GM18499 (cell line): Measurements from ENCODE around the gene IARS1.
A peak's percentile ranks its signal among the peaks of the same experiment; 100 is the strongest.

Experiments used
- ATAC-seq: cut with Tn5 transposase; IDR thresholded peaks from one replicate; pipeline ENCODE4 v1.9.1; 2021; ENCODE audit warnings: moderate number of reproducible peaks; ENCODE audit not compliant: insufficient read depth, unreplicated experiment

IARS1 gene

DNA sequence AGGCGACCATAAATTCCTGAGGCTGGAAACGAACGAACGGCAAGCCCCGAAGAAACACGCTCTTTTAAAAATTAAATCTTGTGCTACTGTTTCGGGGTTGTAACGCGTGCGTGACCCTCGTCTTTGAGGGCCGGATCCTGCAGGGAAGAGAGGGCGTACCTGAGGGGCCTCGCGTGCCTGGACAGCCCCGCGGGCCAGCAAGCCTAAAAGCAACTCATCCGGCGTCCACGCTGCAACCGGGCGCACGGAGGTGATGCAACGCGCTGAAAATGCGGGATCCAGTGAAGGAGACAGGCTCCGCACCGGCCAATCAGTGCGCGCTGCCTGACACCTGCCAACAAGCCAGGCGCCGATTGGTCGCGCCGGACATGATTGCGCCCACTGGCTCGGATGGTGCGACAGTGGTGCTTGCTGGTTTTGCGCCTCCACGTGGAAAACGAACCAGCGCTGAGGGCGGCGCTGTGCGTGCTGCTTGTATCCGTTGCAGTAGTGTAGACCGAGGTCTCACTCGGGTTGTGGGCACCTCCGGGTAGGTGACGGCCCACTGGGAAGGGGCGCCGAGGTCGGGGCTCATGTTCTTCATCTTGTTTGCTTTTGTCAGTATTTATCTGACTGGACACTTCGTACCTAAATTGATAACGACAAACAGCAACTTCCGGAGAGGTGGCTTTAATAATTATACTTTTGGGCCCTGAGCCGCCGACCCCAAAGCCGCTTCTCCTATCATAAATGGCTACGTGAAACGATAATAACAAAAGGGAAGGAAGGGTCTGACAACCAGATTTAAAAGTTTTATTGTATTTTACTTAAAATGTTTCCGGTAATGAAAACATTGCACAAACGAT is at the start of gene IARS1:
IARS1 (minus strand) TSS at position 246 of the 845 bp plus-strand sequence. CDS start 4,278 bp downstream, outside the sequence.
- ATAC-seq = peak; percentile 81

DNA sequence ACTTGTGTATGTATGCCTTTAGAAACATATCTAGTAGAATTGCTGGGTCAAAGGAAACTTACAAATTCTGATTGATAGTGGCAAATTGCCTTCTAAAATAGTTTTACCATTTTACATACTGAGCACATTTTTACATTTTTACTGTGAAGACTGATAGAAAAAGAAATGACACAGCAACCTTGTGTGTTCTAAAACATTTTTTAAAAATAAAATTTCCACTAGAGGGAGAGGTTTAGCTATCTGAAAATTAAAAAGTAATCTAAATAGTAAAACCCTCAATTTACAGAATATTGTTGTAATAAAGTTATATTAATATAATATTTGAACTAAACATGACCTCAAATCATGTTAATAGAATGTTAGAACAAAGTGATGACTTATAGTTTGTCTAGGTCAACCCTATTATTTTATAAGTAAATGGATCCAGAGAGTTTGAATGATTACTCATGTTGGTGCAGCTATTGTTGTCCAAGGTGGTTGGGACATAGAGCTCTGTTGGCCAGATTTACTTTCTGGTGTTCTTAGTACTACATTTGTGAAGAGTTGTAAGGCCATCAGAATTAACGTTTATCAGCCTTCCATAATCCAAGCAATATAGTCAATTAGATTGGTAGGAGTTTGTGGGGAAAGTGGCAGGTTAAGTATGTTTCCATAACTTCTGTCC is 49.5 kb upstream of the IARS1 start:
- no peak for ATAC-seq

DNA sequence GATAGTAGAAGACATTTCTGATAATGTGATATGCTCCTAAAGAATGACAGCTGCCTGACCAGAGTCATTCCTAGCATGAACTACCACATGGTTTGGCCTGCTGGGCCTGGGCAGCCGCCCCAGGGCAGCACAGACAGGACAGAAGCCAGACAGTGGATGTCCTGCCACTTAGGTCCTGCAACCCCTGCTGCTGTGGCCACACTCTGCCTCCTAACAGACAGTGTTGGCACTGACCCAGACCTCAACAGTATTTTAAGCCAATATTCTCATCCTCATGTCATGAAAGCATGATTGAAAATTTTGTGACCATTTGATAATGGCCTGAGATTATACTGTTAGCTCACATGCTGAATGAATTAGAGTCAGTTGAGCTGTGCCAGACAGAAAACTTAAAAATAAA is 48.1 kb upstream of the IARS1 start:
- ATAC-seq = no peak

DNA sequence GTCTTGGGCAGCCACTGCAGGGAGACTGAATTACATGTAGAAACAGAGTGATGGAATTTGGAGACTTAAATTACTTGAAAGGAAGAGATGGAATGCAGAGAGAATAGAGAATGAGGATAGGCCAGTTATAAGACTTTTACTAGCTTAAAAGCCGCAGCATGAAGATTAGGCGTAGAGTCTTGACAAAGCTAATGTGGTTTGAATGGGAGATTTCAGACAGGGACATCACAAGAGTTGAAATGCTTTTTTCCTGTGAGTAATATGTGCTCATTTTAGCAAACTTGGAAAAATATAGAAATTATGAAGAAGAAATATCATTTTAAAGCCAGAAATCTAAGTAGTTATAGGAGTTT is 39.8 kb upstream of the IARS1 start:
- ATAC-seq = no peak

DNA sequence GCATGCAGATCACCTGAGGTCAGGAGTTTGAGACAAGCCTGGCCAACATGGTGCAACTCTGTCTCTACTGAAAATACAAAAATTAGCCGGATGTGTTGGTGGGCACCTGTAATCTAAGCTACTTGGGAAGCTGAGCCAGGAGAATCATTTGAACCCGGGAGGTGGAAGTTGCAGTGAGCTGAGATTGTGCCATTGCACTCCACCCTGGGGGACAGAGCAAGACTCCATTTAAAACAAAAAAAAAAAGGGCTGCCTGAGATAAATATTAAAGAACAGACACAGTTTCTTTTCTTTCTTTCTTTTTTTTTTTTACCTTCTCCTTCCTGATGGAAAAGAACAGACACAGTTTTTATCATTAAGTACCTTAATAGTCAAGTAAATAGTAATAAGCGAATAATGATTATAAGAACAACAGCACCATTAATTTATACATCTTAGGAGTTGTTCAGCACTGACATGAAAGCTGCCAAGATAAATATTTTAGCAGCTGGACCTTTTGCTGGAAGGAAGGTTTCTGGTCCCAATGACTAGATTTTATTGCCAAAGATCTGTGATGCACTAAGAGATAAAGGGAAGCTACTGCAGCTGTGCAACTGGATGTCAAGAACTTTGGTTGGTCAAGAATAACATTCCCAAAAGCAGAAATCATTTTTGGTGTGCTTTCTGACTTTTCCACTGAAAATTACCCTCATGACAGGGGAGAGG is 39.2 kb upstream of the IARS1 start:
- ATAC-seq = no peak

DNA sequence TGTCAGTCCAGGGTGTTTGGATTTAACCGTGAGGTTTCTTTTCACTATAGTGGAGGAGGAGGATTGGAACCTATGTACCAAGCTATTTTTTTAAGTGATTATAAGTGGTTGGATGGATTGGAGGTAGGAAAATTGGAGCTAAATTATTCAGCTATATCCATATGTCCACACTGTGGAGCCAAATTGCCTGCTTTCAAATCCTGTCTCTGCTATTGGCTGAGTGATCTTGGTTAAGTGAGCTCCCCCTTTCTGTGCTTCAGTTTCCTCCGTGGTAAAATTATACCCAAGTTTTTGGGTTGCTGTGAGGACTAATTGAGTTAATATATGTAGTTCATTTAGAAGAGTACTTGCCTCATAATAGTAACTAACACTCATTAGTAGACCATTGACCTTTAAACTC is 34.7 kb upstream of the IARS1 start:
- no peak for ATAC-seq

DNA sequence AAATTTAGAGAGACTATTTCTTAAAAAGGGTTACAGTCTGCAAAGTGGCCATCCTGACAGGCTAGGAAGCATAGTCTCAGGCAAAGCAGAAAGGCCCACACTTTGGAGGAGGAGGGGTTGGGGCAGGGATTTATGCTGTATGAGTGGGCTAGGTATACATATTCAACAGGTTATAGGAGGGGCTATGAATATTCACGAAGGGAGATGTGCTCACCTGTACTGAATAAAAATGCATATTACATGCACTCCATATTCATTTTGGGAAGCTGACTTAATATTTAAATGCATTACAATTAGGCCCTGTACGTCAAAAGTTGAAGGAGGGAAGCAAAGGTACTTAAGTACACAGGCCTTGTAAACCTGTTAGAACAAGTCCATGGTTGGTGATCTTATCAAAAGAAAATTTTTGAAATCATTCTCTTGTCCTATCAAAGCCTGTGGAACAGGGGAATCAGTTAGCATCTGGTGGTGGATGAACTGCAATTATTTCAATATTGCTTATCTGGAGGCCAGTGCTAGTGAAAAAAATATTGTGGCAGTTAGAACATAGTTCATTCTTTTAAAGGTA is 33.9 kb upstream of the IARS1 start:
- no peak for ATAC-seq

DNA sequence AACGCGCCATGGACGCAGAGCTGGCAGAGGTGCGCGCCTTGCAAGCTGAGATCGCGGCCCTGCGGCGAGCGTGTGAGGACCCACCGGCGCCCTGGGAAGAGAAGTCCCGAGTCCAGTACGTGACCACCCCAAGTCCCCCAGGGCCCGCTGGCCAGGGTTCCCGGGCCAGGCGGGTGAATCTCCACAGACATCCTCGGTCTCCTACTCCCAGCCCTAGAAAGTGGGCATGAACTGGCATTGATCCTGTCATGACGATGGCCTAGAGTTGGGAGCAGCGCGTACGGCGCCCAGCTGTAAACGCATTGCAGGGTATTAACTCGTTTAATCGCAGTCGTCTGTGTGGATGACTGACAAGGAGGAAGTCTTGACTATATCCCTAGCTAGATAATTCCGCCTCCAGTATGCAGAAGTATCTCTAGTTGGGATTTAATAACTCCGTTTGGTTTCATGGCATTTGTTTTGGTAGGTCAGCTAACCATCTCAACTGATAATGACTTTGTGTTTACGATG is 32.5 kb upstream of the IARS1 start:
- ATAC-seq = no peak

DNA sequence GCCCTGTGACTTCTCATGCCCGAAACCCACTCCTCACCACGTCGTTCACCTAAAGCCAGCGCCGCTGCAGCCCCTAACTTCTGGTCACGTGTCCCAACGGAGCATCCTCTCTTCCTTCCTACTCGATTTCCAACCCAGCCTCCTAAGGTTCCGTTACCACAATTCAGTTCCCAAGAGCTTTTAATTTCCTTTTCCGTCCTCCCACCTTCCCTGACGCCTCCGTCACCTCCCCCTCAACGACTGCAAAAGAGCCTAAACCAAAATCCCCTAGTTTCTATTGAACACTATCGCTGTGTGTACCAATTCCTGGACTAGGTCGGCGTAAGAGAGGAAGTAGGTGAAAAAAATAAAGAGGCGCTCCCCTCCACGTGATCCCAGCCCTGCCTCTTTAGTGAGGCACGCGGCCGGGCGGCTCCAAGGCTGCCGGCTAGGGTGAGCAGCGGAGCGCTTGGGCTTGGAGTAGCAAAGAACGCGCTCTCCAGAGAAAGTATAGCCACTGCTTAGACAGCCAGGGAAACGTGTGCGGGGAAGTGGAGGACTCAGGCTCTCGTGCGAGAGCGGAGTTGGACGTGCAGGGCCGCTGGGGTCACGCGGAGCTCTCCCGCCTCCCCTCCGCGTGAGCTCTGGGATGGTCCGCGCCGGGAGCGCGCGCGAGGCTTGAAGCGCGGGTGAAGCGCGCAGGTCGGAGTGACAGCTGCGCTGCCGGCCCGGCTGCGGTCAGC is 31.9 kb upstream of the IARS1 start, which contains the start of the genes CENPP and NOL8:
CENPP (plus strand) TSS at position 685 of the 722 bp plus-strand sequence.
NOL8 (minus strand) TSS at position 82 of the 722 bp plus-strand sequence. CDS start 1,189 bp downstream, outside the sequence.
- ATAC-seq = peak; percentile 78

DNA sequence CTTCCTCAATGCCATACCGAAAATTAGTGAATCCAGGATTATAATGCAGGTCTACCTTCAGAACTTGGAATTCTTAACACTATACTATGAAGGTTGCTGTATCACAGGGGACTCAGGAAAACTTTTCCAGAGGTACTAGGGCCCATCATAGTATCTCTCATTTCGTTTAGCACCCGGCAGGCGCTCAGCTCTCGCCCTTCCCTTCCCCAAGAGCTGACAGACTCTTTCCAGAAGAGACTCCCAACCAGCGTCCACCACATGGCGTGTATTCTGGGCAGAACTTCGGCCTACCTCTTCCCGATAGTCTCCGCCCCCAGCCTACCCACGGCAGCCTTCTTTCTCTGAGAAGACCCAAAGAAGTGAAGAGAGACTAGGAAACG is 31.4 kb upstream of the IARS1 start:
- ATAC-seq = no peak

DNA sequence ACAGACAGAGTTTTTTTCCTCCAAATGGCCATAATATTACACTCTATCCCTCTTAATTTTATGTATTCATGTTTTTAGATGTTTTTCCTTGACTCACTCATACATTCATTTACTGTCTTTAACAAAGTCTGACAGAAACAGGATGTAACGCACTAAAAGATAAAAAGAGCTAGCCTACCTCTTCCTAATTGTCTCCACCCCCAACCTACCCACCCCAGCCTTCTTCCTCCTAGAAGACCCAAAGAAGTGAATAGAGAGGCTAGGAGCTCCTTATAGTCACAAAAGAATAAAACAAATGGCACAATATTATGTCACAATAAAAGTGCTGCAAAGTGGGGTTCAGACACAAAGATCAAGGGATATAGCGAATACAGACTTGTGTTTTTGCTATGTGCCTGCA is 30.9 kb upstream of the IARS1 start:
- no peak for ATAC-seq

DNA sequence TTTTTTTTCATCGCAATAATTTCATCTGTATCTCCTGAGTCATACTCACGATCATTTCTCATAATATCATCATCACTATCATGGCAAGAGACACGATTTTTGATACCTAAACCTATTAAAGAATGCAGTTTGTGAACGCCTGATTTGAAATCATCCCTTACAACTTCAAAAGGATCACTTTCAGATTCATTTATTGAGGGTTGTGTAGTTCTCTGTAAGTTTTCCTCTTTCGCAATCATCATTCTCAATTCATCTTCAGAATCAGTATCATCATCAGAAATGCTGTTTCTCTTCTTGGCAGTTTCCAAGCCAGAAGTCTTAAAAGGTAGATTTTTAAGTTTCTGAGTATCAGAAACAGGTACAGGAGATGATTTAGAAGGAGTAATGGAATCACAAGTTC is 22.0 kb upstream of the IARS1 start:
- no peak for ATAC-seq

DNA sequence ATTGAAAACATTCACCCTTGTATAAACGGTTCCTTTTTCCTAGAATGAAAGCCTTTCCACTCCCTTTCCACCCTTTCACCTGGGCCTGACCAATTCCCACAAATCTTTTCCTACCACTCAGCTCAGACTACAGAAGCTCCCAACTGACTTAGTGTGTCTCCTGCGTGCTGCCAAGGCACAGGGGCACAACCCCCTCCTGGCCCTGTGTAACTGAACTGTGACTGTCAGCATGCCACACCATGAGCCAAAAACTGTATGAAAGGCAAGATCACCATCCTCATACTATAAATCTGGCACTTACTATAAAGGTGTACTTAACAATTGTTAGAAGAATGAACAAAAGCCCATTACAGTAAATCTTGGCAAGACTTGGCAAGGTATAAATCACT is 20.1 kb upstream of the IARS1 start:
- no peak for ATAC-seq

DNA sequence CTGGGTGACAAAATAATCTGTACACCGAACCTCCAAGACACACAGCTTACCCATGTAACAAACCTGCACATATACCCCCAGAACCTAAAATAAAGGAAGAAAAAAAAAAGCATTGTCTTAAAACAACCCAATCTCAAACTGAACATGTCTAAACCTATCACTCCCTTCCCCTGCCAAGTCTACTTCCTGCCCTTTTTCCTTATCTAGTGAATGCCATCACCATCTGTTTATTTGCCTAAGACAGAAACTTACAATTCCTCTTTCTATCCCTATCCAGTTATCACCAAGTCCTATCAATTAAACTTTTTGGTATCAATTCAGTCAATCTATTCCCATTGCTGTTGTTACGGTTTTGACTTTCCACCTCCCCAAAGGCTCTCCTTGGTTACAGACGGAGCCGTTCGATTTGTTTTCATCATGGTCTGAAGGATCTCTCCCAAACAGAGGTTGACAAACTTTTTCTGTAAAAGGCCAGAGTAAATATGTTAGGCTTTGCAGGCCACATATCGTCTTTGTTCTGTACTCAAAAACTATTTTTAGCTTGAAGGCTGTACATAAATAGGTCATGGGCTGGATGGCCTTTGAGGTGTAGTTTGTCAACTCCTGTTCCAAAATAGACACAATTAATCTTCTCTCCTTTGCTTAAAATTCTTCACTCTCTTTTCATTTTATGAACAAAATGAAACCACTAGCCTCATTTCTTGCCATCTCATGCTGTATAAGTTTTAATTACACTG is 19.6 kb upstream of the IARS1 start:
- ATAC-seq = no peak

DNA sequence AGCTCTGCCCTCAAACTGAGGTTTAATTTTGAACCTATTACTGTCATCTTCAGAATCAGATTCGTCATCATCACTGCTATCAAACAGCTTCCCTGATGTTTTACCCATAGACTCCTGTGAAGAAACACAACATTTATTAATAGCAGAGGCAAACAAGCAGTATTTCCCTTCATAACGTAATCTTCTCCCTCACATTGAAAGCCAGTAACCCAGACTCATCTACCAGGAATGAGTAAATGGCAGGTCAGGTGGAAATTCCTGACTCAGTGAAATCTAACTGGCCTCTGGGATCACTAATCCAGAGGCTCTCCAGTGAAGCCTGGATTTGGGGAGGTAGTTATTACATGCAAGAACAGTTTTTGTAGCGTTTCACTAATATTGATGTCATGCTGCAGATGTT is 17.1 kb upstream of the IARS1 start:
- ATAC-seq = no peak

DNA sequence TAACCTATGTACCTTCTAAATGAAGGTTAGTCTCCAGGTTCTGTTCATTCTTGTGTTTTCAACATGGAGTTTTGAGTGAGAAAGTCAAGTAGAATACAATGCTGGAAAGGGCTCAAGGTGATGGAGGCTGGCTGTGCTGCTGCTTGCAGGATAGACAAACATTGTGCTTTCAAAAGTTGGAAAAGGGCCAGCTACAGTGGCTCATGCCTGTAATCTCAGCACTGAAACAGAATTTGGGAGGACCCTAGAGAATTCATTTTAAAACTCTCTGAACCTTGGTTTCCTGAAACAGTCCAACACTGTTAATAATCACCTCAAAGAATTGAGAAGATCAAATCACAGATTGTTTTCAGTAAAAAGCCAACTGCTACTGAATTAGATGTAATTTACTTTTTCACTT is 15.4 kb upstream of the IARS1 start:
- no peak for ATAC-seq

DNA sequence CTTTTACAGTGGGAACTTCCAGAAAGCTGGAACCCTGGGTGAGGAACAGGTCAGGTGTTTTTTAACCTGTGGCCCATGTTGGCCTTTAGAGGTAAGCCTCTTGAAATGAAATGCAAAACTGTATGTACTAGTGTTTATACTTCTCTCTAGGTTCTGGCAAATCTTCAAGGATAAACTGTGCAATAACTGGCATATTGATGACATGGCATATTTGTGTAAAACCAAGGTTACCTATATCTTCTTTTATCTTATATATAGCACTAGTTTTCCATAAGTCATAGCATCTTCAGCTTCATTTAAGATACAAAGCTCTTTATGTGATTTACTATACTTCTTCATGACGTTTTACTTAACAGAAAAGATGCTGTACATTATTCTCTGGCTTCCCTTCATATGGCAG is 7.4 kb upstream of the IARS1 start:
- ATAC-seq = no peak

DNA sequence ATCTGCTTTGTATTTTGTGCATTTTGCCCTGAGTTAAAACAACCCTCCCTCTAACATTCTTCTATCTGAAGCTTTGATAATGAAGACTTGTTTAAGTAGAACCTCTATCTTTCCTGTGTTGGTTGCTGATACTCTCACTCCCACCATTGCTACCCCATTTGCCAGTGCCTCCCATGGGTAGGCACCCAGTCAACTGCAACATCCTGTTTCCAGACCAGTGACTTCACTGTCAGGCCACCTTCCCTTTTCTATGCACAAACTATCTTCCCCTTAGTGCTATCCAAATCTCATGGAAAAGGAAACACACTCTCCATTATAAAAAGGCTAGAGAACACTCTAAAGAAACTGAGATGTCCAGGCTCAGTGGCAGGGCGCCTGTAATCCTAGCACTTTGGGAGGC is 5.6 kb upstream of the IARS1 start:
- ATAC-seq = no peak

DNA sequence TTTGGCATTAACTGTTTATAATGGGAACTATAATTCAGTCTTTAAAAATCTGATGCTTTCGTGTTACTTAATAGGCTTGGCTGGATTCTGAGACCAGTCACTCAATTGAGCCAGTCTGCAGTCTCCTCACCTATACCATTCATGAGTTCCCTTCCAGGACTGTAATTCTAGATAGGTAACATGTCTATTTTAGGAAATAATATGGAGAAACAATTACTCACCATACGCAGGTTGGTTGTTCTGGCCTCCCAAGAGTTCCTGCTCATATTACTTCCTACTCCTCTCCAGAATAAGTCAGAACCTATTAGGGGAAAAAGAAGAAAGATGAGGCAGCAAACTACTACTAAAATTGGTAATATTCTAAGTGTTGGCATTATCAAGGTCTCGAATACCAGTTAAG is 4.5 kb upstream of the IARS1 start:
- ATAC-seq = no peak
